ENCODE data around the gene DPEP3. TPM values are rescaled to one million over a fixed set of nuclear protein-coding genes. Genes with fewer than 3 reads are reported as not detected.

The DPEP3 gene
- total and polyA plus RNA-seq, 8 donors = 0.08 to 0.60 (median 0.09) TPM; not detected in 5

DNA sequence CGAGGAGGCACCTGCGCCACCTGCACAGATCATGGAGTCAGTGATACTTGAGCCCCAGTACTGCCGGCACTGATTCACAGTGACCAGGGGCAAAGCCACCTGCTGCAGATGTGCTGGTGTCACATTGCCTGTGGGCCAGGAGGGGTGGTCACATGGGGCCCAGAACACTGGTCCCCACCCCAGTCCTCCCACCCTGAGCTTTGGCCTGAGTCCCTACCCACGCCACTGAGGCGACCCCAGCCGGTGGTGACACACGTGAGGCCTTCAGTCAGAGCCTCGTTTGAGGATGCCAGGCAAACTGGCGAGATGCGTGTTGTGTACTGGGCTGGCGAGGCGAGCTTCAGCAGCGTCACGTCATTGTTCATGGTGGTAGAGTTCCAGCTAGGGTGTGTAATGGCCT lies 50.1 kb downstream of the DPEP3 start:
- Histone ChIP-seq H3K4me3 (no peak overlapping the region), H3K27me3 (no peaks in the 10 kb centered on the region), H3K27ac (no peak overlapping the region), H3K36me3 (peaks cover 0 to 75% of the 10 kb centered on the region in 2 donors), H3K4me1 (peaks cover 0 to 26% of the 10 kb centered on the region in 2 donors), H3K9me3 (no peaks in the 10 kb centered on the region)
- TF ChIP-seq, protein P1, sequence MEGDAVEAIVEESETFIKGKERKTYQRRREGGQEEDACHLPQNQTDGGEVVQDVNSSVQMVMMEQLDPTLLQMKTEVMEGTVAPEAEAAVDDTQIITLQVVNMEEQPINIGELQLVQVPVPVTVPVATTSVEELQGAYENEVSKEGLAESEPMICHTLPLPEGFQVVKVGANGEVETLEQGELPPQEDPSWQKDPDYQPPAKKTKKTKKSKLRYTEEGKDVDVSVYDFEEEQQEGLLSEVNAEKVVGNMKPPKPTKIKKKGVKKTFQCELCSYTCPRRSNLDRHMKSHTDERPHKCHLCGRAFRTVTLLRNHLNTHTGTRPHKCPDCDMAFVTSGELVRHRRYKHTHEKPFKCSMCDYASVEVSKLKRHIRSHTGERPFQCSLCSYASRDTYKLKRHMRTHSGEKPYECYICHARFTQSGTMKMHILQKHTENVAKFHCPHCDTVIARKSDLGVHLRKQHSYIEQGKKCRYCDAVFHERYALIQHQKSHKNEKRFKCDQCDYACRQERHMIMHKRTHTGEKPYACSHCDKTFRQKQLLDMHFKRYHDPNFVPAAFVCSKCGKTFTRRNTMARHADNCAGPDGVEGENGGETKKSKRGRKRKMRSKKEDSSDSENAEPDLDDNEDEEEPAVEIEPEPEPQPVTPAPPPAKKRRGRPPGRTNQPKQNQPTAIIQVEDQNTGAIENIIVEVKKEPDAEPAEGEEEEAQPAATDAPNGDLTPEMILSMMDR (IDR thresholded peaks at IDR 0.05) = no peak
- ATAC-seq (no peak), DNase-seq (no peak)
- intact Hi-C loops (cut with DNase I) = no loop called here

DNA sequence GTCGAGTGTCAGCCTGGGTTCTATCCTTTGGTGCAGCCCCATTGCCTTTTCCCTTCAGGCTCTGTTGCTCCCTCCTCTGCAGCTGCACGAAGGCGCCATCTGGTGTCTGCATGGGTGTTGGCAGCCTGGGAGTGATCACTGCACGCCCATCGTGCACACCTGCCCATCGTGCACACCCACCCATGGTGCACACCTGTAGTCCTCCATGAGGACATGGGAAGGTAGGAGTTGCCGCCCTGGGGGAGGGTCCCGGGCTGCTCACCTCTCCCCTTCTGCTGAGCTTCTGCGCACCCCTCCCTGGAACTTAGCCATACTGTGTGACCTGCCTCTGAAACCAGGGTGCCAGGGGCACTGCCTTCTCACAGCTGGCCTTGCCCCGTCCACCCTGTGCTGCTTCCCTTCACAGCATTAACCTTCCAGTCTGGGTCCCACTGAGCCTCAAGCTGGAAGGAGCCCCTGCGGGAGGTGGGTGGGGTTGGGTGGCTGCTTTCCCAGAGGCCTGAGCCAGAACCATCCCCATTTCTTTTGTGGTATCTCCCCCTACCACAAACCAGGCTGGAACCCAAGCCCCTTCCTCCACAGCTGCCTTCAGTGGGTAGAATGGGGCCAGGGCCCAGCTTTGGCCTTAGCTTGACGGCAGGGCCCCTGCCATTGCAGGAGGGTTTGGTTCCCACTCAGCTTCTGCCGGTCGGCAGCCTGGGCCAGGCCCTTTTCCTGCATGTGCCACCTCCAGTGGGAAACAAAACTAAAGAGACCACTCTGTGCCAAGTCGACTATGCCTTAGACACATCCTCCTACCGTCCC lies 51.5 kb downstream of the DPEP3 start:
- Histone ChIP-seq H3K27me3 (no peaks in the 10 kb centered on the region), H3K4me1 (peaks cover 0 to 17% of the 10 kb centered on the region in 2 donors), H3K36me3 (peaks cover 0 to 61% of the 10 kb centered on the region in 2 donors), H3K9me3 (no peaks in the 10 kb centered on the region), H3K4me3 (no peak overlapping the region), H3K27ac (no peak overlapping the region)
- DNase-seq (peak; percentile 37 to 90 (median 66)), ATAC-seq (peak; percentile 79)
- TF ChIP-seq, protein P1 (IDR thresholded peaks at IDR 0.05) = peak; percentile 73 to 85
- intact Hi-C loops (cut with DNase I) = loop anchor here in 1 of 2 donors (5.0 to 10.0 kb wide), 3 partner anchors 46 to 254 kb away; partner anchors contain the start of gene NRN1L

DNA sequence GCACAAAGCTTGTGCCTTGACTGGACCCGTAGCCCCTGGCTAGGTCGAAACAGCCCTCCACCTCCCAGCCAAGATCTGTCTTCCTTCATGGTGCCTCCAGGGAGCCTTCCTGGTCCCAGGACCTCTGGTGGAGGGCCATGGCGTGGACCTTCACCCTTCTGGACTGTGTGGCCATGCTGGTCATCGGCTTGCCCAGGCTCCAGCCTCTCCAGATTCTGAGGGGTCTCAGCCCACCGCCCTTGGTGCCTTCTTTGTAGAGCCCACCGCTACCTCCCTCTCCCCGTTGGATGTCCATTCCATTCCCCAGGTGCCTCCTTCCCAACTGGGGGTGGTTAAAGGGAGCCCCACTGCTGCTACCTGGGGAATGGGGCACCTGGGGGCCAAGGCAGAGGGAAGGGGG lies 52.2 kb downstream of the DPEP3 start:
- Histone ChIP-seq H3K4me1 (peaks cover 0 to 17% of the 10 kb centered on the region in 2 donors), H3K4me3 (no peak overlapping the region), H3K36me3 (peaks cover 0 to 62% of the 10 kb centered on the region in 2 donors), H3K27ac (no peak overlapping the region), H3K9me3 (no peaks in the 10 kb centered on the region), H3K27me3 (no peaks in the 10 kb centered on the region)
- intact Hi-C loops (cut with DNase I) = loop anchor here in 1 of 2 donors (5.0 to 10.0 kb wide), 3 partner anchors 46 to 253 kb away; partner anchors contain the start of gene NRN1L
- DNase-seq (no peak), ATAC-seq (no peak)
- TF ChIP-seq, protein P1 (IDR thresholded peaks at IDR 0.05) = no peak

DNA sequence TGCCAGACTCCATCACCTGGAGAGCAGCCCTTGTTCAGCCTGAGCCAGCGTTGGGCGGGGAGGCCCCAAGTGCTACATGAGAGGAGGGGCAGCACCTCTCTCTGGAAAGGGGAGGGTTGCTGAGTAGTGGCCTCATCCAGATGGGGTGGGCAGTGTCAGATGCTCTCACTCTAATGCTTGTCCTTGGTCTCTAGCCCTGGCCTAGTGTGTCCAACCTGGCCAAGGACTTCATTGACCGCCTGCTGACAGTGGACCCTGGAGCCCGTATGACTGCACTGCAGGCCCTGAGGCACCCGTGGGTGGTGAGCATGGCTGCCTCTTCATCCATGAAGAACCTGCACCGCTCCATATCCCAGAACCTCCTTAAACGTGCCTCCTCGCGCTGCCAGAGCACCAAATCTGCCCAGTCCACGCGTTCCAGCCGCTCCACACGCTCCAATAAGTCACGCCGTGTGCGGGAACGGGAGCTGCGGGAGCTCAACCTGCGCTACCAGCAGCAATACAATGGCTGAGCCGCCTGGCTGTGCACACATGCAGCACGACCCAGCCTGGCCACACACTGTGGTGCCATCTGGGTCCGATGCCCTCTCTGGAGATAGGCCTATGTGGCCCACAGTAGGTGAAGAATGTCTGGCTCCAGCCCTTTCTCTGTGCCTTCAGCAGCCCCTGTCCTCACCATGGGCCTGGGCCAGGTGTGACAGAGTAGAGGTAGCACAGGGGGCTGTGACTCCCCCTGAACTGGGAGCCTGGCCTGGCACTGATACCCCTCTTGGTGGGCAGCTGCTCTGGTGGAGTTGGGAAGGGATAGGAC lies 53.0 kb downstream of the DPEP3 start:
- no peak for ATAC-seq
- intact Hi-C loops (cut with DNase I) = loop anchor here in 1 of 2 donors (5.0 to 10.0 kb wide), 3 partner anchors 45 to 253 kb away; partner anchors contain the start of gene NRN1L
- Histone ChIP-seq H3K36me3 (peaks cover 0 to 54% of the 10 kb centered on the region in 2 donors), H3K4me1 (peaks cover 0 to 17% of the 10 kb centered on the region in 2 donors), H3K4me3 (no peak overlapping the region), H3K9me3 (no peaks in the 10 kb centered on the region), H3K27ac (no peak overlapping the region), H3K27me3 (no peaks in the 10 kb centered on the region)
- TF ChIP-seq, protein P1 (IDR thresholded peaks at IDR 0.05) = no peak
- DNase-seq = no peak

All from left lung (tissue), 10 donors.